Measurements from ENCODE around the gene SEMA4G.

Gene SEMA4G

GRCh38 chr10:101007915-101008822 is 38.9 kb downstream of the SEMA4G start:
- DNase-seq: no peak

DNA sequence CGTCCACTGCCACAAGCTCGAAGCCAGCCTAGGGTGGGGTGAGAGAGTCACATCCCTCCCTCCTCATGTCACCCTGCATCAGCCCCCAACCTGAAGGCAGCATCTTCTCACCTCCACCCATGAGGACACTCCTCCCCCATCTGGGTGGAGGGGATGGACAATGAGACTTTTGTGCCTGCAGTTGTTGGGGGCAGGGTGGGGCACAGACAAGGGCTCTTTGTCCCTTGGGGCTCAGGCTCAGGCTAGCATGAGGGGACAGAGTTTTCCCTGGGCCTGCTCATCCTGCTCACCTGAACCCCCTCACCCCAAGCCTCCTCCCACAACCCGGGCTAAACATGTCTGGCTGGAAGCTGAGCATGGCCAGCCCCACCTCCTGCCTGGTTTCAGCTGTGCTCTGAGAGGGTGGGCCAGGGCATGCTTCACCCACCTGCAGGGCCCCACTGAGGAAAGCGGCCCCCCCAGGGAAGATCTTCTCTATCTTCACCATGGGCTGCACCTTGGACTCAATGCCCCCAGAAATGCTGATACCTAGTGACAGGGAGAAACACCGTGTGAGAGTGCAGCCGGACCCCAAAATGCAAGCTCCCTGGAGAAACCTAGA is 39.6 kb downstream of the SEMA4G start:
- DNase-seq: no peak

- no peak for DNase-seq
Observed at GRCh38 chr10:101010329-101010728, 41.0 kb downstream of the SEMA4G start.

- DNase-seq: no peak
Observed at GRCh38 chr10:101011517-101012423, 42.5 kb downstream of the SEMA4G start.

GRCh38 chr10:101012525-101013364 is 43.4 kb downstream of the SEMA4G start:
- DNase-seq: peak; percentile 84

DNA sequence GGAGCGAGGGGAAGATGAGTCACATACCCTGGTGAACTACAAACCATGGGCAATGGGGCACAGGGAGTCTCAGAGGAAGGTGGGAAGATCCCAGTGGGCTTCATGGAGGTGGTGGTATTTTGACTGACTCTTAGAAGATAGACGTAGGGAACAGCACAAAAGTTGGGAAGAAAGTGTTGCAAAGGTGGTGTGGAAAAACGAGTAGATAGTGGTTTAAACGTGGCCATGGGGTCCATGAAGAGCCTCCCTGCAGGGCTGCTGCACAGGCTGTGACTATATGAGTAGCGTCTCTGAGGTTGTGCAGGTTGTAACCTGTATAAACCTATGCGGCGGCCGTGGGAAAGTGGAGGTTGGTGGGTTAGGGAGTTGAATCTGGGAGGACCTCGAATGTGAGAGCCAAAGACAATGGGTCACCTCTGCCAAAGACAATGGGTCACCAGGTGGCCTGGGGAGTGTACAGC is 44.1 kb downstream of the SEMA4G start:
- no peak for DNase-seq

GRCh38 chr10:101014230-101014884 is 45.1 kb downstream of the SEMA4G start:
- peak; percentile 79 for DNase-seq

GRCh38 chr10:101014966-101015581 is 45.8 kb downstream of the SEMA4G start:
- DNase-seq: no peak

- no peak for DNase-seq
Observed at GRCh38 chr10:101015582-101015973, 46.3 kb downstream of the SEMA4G start.

GRCh38 chr10:101016814-101017213 is 47.5 kb downstream of the SEMA4G start:
- no peak for DNase-seq

DNA sequence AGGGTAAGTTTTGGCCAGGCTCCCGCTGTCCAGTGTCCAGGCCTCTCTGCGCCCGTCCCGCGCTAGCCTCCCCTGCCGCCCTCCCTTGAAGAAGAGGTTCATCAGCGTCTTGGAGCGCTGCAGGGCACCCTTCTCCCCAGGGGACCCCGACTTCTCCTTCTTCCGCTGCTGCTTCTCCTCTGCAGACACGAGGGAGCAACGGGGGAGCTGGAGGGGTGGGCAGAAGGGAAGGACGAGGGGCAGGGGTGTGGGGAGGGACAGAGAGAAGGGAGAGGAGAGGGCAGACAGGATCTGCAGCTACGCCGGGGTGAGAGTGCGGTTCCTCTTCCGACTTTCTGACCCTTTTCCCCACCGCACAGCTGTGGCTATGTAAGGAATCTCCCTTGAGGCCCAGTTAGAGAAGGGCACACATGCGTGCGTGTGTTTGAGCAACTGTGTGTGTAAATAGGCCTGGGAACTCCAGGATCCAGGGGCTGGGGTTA is 48.9 kb downstream of the SEMA4G start:
- DNase-seq: no peak

GRCh38 chr10:101018600-101019439 is 49.5 kb downstream of the SEMA4G start:
- DNase-seq: peak; percentile 71

Measured in CD4-positive, alpha-beta T cell treated with Interleukin-17A for 1 hour (primary cell).